Measurements from ENCODE around the gene SLC8A3.

DNA sequence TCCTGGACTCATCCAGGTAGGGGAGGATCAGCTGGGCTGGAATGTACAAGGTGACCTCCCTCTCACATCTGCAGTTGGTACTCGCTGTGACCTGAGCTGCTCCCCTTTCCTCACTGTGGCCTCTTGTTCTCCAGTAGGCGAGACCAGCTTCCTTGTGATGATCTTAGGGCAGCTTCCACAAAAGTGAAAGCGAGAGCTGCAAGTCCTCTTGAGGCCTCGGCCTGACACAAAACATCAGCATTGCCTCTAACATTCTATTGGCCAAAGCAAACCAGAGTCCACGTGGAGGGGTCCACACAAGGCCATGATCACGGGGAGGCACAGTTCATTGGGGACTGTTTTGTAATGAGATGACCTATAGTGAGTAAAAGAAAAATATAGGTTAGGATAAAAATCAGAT lies 182.1 kb downstream of the SLC8A3 start:
- TF ChIP-seq CTCF (conservative IDR thresholded peaks at IDR 0.05; ENCODE audit: low read length): no peak
- no peak for TF ChIP-seq EZH2phosphoT487 (IDR thresholded peaks at IDR 0.05; ENCODE audit: borderline replicate concordance, low read depth, low read length)
